Loucy (cell line): ENCODE measurements around the gene ARPIN.

ENCODE experiments used
- H2AFZ ChIP-seq: fragments of 200-600 bp; sonication (generic); 2 replicates; pipeline ENCODE4 v1.6.0; 2016; ENCODE audit warnings: antibody characterized with exemption, mild to moderate bottlenecking, low read length, moderate library complexity
- H3F3A ChIP-seq: fragments of 200-600 bp; 2 replicates; pipeline ENCODE4 v1.6.0; 2016; ENCODE audit warnings: antibody characterized with exemption, low read depth, mild to moderate bottlenecking
- H3K27me3 ChIP-seq: fragments of 200-600 bp; sonication (generic); 2 replicates; pipeline ENCODE4 v1.6.1; 2014; ENCODE audit warnings: low read length, mild to moderate bottlenecking; ENCODE audit not compliant: insufficient read depth, poor library complexity, severe bottlenecking
- H3K36me3 ChIP-seq: fragments of 200-600 bp; sonication (generic); 2 replicates; pipeline ENCODE4 v1.6.1; 2016; ENCODE audit warnings: low read length; ENCODE audit not compliant: insufficient read depth
- H3K4me1 ChIP-seq: fragments of 200-600 bp; sonication (generic); 2 replicates; pipeline ENCODE4 v1.5.1; 2014; ENCODE audit warnings: low read length, mild to moderate bottlenecking; ENCODE audit not compliant: insufficient read depth, poor library complexity, severe bottlenecking
- H3K4me2 ChIP-seq: fragments of 200-600 bp; sonication (generic); 2 replicates; pipeline ENCODE4 v1.6.0; 2014; ENCODE audit warnings: antibody characterized with exemption, low read length, low read depth, mild to moderate bottlenecking; ENCODE audit not compliant: poor library complexity, severe bottlenecking
- H3K4me3 ChIP-seq: fragments of 200-600 bp; sonication (generic); 2 replicates; pipeline ENCODE4 v1.5.1; 2014; ENCODE audit warnings: low read length, mild to moderate bottlenecking, mixed read lengths; ENCODE audit not compliant: poor library complexity, severe bottlenecking
- H3K79me2 ChIP-seq: fragments of 200-600 bp; sonication (generic); 2 replicates; pipeline ENCODE4 v1.6.1; 2014; ENCODE audit warnings: low read length; ENCODE audit not compliant: insufficient read depth
- H3K9ac ChIP-seq: fragments of 200-600 bp; sonication (generic); 2 replicates; pipeline ENCODE4 v1.6.0; 2014; ENCODE audit warnings: mild to moderate bottlenecking, low read depth, low read length, moderate library complexity; ENCODE audit not compliant: poor library complexity, severe bottlenecking
- H3K9me2 ChIP-seq: fragments of 200-600 bp; sonication (generic); replicated peaks from 2 replicates; pipeline ENCODE4 v1.6.1; 2016; ENCODE audit warnings: low read depth, low read length, mixed read lengths
- H3K9me3 ChIP-seq: fragments of 200-600 bp; sonication (generic); 2 replicates; pipeline ENCODE4 v1.6.1; 2014; ENCODE audit warnings: mild to moderate bottlenecking, antibody characterized with exemption, low read length, low read depth; ENCODE audit not compliant: insufficient read depth
- H4K20me1 ChIP-seq: fragments of 200-600 bp; sonication (generic); 2 replicates; pipeline ENCODE4 v1.6.0; 2014; ENCODE audit warnings: antibody characterized with exemption, low read length, mild to moderate bottlenecking; ENCODE audit not compliant: insufficient read depth, poor library complexity, severe bottlenecking
- CTCF ChIP-seq: fragments of 200-600 bp; sonication (generic); conservative IDR thresholded peaks from 2 replicates; pipeline ENCODE4 v1.5.1; 2014; ENCODE audit warnings: mild to moderate bottlenecking, antibody characterized with exemption, low read length
- EZH2phosphoT487 ChIP-seq: fragments of 200-600 bp; IDR thresholded peaks from 2 replicates; pipeline ENCODE4 v1.6.1; 2018; ENCODE audit warnings: antibody characterized with exemption, mild to moderate bottlenecking, moderate library complexity, borderline replicate concordance

Gene ARPIN

GRCh38 chr15:89903858-89904130 lies 9.0 kb downstream of the ARPIN start:
- H3K4me3 ChIP-seq: no peak overlapping the region
- no peak overlapping the region for H3K4me2 ChIP-seq
- no peaks in the 10 kb centered on the region for H3F3A ChIP-seq
- no peaks in the 10 kb centered on the region for H3K27me3 ChIP-seq
- H3K9me2 ChIP-seq: no peaks in the 10 kb centered on the region
- H3K79me2 ChIP-seq: no peaks in the 10 kb centered on the region
- no peaks in the 10 kb centered on the region for H3K9me3 ChIP-seq
- TF ChIP-seq EZH2phosphoT487: no peak
- no peak for TF ChIP-seq CTCF
- no peak overlapping the region for H3K9ac ChIP-seq
- H3K36me3 ChIP-seq: no peaks in the 10 kb centered on the region
- H4K20me1 ChIP-seq: no peaks in the 10 kb centered on the region
- H2AFZ ChIP-seq: no peak overlapping the region
- no peaks in the 10 kb centered on the region for H3K4me1 ChIP-seq

- no peak overlapping the region for H3K9ac ChIP-seq
- no peak overlapping the region for H3K4me3 ChIP-seq
- H4K20me1 ChIP-seq: no peaks in the 10 kb centered on the region
- no peaks in the 10 kb centered on the region for H3K27me3 ChIP-seq
- no peaks in the 10 kb centered on the region for H3K79me2 ChIP-seq
- H3K4me2 ChIP-seq: no peak overlapping the region
- H3K9me3 ChIP-seq: no peaks in the 10 kb centered on the region
- H3K4me1 ChIP-seq: no peaks in the 10 kb centered on the region
- H3F3A ChIP-seq: no peaks in the 10 kb centered on the region
- H2AFZ ChIP-seq: no peak overlapping the region
- H3K9me2 ChIP-seq: no peaks in the 10 kb centered on the region
- H3K36me3 ChIP-seq: no peaks in the 10 kb centered on the region
- TF ChIP-seq CTCF: no peak
- no peak for TF ChIP-seq EZH2phosphoT487
Measured at GRCh38 chr15:89903015-89903857, 9.5 kb downstream of the ARPIN start.

GRCh38 chr15:89900849-89901248 lies 11.9 kb downstream of the ARPIN start:
- Histone ChIP-seq H3K36me3 (no peaks in the 10 kb centered on the region), H3F3A (no peaks in the 10 kb centered on the region), H3K9me2 (no peaks in the 10 kb centered on the region), H4K20me1 (no peaks in the 10 kb centered on the region), H3K9me3 (no peaks in the 10 kb centered on the region), H3K4me2 (no peak overlapping the region), H3K27me3 (no peaks in the 10 kb centered on the region), H3K79me2 (no peaks in the 10 kb centered on the region), H3K9ac (no peak overlapping the region), H3K4me1 (no peaks in the 10 kb centered on the region), H2AFZ (no peak overlapping the region), H3K4me3 (no peak overlapping the region)
- no peak for TF ChIP-seq EZH2phosphoT487
- TF ChIP-seq CTCF: no peak
